ENCODE data around the gene PIAS1.

The PIAS1 gene

DNA sequence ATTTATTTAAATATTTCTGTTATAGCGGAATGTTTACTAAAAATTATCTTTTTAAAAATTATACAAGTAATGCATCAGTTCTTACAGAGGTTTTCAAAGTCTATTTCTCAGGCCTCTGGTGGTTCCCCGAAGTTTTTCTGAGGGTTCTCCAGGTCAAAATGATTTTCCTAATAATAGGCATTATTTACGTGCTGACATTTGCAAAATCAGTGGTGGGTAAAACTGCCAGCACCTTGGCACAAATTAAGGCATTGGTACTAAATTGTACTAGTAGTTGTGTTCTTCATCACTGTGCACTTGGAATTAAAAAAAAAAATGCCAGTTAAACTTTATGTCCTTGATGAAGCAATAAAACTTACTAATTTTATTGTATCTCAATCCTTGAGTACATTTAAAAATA is 9.5 kb downstream of the PIAS1 start:
- no peak for DNase-seq

DNA sequence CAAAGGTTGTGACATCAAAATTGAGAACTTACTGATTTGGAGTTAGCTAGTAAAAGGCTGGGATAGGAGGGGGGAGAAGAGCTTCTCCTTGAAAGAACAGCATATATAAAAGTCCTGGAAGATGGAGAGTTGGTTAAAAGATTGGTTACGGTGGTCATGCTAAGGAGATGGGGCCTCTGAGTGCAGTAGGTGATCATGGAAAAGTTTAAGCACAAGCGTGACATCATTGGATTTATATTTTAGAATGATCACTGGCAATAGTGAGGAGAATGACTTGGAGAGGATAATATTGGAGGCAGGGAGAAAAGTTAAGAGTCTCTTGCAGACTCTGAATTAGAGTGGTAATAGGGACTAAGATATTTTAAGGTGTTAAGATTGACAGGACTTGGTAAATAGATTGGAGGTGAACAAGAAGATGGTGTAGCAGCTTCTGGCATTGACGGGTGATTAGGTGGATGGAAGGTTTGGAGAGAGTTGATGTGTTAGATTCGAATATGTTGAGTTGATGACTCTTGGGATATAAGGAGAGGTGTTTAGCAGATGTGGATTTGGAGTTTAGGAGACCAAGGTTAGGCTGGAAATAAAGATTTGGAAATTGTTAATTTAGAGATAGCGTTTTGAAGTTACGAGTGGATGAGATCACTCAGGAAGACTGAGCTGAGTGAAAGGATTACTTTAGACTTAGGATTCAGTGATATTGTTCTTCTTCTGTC is 19.6 kb downstream of the PIAS1 start:
- no peak for DNase-seq

DNA sequence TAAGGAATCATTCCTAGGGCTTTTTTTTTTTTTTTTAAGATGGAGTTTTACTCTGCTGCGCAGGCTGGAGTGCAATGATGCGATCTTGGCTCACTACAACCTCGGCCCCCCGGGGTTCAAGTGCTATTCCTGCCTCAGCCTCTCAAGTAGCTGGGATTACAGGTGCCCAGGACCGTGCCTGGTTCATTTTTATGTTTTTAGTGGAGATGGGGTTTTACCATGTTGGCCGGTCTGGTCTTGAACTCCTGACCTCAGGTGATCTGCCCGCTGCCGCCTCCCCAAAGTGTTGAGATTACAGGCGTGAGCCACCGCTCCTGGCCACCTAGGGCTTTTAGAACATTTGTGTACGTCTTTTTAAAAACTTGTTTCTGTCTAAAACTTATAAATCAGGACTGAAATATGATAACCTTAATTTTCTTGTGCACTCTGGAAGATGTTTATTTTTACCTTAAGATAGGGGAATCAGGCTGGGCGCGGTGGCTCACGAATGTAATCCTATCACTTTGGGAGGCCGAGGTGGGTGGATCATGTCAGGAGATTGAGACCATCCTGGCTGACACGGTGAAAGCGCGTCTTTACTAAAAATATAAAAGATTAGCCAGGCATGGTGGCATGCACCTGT is 21.8 kb downstream of the PIAS1 start:
- DNase-seq: no peak

DNA sequence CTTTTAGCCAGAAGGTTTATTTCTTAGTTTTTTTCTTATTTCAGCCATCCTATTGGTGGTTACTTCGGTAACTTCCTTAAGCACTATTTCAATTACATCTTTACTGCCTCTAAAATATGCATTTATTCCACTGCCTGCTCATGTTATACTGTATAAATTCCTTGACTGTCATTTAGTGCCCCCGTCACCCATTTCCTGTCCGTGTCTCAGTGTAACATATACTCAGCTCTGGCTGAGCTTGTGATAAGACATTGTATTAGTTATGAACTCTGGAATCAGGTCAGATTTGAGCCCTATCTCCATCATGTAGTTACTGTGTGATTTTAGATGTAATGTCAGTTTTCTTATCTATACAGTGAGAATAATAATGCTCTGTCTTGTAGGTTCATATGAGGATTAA is 24.2 kb downstream of the PIAS1 start:
- DNase-seq: no peak

DNA sequence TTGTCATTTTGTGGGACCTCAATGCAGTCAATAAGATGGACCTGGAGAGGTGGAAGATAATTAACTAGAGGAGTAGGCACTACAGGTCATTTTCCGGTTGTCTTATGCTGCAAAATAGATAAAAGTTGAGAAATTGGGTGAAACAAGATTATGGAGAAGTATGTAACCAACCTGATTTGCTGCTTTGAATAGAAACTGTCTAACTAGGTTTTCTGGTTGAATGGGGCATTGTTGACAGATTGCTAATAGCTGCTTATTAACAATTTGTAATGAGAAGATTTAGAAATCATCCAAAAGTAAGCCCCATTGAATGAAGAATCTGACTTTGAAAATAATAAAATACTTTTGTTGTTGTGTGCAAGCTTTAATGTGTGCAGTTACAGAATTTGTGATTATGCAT is 26.2 kb downstream of the PIAS1 start:
- DNase-seq: no peak

DNA sequence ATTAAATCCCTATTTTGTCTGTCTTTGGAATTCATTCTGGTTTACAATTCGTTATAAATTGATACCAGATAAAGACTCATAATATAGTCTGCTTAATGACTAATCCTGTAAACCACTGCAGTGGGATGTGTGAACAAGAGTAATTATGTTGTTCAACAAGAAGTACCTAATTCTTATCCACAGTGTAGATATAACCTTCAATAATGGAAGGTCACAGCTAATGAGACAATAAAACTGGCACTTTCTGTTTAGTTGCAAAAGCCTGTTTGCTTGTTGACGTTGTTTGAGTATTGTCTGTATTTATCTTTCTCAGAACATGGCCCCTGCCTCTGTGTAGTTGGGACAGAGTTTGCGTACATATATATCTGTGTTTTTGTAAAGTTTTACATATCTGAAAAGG is 26.7 kb downstream of the PIAS1 start:
- DNase-seq: no peak

DNA sequence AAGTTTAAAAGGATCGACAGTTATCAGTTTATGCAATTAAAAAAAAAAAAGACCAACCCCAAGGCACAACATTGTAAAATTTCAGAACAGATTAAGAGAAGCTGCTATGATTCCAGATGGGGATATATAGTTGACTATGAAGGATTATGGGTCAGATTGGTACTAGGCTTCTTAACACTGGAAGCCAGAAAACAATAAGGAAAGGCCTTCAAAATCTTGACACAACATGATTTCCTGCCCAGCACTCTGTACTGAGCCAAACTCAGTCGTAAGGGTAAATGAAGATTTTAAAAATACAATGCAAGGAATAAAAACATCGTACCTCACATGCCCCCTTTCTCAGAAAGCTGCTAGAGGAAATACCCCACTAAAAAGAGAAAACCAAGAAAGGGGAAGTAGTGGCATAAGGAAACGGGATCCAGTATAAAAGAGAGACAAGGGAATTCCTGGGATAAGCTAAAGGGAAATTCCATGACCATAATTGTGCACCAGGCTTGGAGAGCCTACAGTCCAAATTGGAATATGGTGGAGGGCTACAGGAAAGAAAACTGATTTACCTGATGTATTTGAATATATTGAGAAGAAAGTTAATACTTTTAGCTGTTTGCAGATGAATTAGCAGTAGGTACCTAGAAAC is 27.9 kb downstream of the PIAS1 start:
- peak in 2 of 4 experiments; percentile 23 to 25 for DNase-seq

DNA sequence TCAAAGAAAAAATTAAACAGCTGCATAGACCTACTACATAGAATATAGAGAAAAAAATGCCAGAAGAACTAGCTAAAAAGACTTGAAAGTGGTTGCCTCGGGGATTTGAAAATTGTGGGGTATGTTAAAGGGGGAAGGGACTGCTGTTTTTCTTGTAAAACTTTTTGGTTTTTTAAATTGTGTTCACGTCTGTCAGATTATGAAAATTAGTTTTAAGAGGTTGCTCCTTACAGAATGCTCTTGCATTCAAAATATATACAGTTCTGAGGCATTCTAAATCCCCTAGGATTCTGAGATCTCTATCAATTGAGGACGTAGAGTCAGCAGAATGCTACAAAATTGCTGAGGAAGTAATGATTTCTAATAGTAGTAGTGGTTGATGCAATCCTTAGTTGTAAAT is 28.6 kb downstream of the PIAS1 start:
- peak in 2 of 4 experiments; percentile 12 to 29 for DNase-seq

DNA sequence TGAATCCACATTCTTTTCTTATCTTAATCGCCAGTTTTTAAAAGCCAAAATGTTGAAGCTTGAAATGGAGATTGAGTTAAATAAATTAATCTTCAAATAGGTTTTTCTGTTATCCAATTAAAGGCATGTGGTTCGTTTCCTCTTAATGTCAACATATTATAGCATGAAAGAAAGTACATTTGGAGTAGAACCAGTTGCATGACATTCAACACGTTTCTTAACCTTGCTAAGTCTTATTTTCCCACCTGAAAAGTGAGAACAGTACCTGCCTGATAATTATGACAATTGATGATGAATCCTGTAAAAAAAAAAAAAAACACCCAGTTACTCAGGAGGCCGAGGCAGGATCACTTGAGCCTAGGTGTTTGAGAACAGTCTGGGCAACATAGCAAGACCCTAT is 29.3 kb downstream of the PIAS1 start:
- no peak for DNase-seq

DNA sequence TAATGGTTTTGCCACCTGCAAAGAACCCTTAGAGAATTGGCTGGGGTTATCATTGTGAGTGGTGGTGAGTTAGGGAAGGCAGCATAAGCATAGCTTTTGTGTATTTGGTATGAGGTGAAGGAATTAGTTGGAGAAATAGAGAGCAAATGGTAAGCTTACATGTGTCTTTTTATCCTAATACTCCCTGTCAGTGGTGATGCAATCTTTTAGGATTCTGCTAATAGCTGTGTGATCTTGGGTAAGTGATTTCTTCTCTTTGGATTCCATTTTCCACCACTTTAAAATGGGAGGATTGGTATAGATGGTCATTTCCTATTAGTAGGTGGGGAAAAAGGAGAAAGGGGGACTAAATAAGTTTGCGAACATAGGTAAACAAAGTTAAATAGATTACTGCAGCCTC is 30.9 kb downstream of the PIAS1 start:
- no peak for DNase-seq

DNA sequence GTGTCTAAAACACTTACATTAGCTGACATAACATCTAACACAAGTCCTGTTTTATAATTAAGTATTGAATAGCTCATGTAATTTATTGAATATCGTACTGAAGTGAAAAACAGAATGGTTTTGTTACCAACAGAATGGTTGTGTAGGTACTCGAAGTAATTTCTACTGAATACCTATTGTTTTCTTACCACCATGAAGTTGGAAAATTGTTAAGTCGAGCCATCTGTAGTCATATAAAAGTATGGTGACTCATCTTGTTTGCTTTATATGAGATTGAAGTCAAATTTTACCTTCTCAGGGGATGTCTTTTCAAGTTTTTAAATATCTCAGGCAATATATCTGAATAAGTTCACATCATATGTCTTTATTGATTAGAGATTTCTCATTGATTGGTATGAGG is 37.6 kb downstream of the PIAS1 start:
- no peak for DNase-seq

DNA sequence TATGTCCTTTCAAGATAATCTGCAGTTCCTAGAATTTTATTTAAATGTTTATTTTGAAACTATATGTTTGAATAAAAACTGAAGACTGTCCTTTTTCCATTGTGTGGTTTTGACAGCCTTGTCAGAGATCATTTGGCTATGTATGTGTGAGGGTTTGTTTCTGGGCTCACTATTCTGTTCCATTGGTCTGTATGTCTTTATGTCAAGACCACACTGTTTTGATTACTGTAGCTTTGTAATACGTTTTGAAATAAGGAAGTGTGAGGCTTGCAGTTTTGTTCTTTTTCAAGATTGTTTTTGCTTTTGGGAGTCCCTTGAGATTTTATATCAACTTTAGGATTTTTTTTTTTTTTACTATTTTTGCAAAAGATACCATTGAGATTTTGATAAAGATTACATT is 42.0 kb downstream of the PIAS1 start:
- DNase-seq: no peak

DNA sequence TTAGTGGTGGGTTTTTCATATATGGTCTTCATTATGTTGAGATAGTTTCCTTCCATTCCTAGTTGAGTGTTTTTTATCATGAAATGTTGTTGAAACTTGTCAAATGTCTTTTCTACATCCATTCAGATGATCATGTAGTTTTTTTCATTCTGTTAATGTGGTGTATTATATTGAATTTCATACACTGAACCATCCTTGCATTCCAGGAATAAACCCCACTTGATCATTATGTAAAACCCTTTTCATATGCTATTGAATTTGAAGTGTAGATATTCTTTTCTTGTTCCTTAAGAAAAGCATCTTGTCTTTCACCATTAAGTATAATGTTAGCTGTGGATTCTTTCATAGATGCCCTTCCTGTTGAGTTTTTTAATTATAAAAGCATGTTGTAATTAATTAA is 42.9 kb downstream of the PIAS1 start:
- DNase-seq: peak in 1 of 4 experiments; percentile 20

DNA sequence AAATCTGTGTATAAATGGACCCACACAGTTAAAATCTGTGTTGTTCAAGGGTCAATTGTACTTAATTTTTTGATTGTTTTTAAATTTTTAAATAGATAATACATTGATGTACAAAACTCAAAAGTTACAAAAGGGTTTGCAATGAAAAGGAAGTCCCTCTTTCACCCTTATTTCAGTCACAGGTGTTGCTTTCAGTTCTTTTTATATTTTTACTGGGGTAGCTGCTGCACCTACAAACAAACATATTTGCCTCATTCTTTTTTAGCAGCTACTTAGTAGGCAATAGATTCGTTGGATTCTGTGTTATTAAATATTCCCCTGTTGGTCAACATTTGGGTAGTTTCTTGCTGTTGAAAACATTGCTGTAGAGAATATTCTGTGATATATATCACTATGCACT is 44.4 kb downstream of the PIAS1 start:
- DNase-seq: no peak

DNA sequence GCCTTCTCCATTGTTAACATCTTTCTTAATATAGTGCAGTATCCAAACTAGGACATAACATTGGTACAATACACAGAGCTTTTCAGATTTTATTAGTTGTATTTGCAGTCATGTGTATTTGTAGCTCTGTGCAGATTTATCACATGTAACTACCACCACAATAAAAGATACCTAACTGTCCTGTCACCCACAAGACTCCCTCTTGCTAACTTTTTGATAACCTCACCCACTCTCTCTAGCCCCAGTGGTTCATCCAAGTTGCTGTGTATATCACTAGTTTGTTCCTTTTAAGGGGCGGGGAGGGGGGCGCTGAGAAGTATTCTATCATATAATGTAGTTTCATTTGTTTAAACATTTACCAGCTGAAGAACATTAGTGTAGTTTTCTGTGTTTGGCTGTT is 46.1 kb downstream of the PIAS1 start:
- no peak for DNase-seq

DNA sequence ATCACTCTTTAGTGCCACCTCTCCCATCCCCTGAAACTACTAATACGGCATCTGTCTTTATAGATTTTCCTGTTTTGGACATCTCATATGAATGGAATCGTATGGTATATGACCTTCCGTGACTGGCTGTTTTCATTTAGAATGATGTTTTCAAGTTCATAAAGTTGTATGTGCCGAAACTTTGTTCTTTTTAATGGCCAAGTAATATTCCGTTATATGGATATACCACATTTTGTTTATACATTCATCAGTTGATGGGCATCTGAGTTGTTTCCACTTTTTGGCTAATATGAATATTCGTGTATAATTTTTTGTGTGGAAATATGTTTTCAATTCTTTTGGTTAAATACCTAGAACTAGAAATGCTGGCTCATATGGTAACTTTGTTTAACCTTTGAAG is 49.5 kb downstream of the PIAS1 start:
- DNase-seq: no peak

DNA sequence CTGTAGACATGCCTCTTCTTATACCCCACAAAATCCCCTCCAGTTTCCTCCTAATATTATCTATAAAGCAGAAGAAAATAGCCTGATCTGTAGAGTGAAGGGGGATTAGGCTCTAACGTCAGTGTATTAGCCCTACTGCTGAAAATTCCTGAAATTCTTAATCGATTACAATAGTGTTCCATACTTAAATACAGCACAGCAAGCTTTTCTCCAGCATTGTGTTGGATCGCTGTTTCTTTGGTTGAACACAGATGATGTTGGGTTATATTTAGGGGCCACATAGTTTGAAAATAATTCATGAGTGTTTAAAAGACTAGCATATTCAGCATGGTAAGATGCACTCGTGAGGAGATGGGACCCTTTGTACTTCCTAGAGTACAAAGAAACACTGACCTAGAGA is 52.5 kb downstream of the PIAS1 start:
- DNase-seq: no peak

DNA sequence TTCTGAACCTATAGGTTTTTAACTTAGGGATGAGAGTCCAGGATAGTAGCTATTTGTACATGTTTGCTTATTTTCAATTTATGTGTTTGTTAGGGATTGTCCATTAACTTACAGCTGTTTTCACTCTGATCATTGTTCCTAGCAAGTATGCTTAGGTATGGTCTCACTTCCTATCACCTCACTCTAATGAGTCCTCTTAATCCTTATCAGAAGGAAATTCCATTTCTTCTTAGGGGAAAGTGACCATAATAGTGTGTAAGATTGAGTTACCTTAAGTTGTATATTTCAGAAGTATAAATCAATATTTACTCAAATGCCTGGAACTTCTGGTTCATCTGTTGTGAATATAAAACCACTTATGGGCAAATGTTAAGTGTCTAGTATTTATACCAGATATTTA is 53.0 kb downstream of the PIAS1 start:
- no peak for DNase-seq

DNA sequence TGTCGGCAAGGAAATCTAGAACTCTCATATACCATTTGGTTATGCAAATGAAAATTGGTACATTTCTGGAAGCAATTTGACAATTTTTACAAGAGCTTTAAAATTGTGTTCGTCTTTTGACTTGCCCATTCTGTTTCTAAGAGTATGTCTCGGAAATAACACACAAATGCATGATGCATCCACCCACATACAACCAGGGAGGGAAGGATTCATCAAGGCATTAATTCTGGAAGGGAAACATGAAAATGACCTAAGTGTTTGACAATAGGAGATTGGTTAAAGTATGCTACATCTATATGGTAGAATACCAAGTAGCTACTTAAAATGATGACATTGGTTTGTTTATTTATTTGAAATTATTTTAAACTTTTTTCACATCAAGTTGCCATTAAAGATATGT is 58.6 kb downstream of the PIAS1 start:
- DNase-seq: peak; percentile 1 to 30 (median 15)

DNA sequence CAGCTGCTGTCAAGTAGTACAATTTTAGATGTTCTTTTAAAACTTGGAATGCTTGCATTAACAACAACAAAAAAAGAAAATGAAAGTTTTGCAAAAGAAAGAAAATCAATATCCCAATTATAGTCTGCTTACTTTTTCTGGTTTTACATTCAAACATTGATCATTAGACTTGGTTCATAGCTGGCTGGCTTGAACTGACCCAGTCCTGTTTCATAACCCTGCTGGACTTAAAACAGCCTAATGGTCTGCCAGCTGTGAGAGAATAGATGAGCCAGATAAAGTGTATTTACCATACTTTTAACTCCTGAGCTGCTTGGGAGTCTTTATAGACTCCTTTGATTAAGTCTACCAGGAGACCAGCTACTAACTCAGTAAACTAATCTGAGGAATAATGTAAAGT is 59.2 kb downstream of the PIAS1 start:
- no peak for DNase-seq

DNA sequence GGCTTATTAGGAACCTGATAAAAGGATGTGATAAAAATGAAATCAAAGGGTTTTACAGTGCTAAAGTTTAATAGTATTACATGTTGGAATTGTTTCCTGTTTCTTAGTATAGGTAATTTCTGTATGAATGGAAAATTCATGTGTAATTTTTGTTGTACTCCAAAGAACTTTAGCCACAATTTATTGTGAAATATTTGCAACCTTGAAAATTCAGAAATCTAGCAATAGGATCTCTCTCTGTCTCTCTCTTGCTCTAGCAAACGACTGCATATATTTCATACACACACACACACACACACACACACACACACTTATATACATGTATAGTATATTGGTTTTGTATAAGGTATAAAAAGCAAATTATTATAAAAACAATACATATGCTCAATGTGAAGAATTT is 59.6 kb downstream of the PIAS1 start:
- DNase-seq: peak in 1 of 4 experiments; percentile 3

DNA sequence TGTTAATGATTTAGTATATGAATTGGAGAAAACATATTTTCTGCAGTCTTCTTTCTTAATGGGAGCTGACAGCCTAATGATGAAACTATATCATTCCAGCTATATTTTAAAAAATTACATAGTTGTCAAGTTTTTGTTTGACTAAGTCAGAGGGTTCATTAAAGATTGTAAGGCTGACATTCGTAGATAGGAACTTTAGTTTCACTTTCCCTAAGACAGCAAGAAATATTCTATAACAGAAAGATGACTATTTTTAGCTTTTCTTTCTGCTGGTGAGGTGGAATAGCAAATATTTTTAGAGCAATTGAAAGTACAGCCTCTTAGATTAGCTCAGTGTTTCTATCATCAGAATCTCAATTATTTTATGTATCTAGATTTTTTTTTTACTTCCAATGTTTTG is 60.2 kb downstream of the PIAS1 start:
- peak in 2 of 4 experiments; percentile 14 to 24 for DNase-seq

DNA sequence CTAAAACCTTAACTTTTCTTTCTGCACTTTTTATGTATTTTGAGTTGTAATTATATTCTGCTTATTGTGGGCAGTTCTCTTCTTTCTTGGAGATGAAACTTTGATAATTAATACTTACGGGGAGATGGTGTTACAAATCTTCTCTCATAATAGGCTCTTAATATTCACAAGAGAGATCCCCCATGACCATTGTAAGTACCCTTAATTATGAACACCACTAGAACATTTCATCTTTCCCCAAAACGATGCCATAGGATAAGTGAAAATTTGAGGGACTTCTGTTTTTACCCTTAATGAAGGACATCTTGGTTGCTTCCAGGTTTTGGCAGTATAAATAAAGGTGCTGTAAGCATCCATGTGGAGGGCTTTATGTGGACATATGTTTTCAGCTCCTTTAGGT is 60.7 kb downstream of the PIAS1 start:
- DNase-seq: no peak

DNA sequence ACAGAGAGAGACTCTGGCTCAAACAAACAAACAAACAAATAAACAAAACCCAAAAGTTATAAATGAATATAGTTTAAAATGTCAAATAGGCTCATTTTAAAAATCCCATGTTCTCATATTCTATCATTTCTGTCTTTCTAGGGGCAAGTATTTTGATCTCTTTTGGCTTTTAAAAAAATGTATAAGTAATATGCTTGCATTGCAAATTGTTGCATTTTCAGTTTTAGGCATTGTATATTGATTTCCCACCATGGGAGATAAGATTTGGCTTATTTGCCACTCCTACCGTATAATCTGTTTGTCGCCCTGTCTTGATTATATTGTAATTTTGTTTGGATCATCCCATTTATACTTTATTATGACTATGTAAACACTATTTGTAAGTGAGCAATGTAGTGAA is 70.6 kb downstream of the PIAS1 start:
- no peak for DNase-seq
